ENCODE measurements around the gene TBX4.

TBX4 gene

DNA sequence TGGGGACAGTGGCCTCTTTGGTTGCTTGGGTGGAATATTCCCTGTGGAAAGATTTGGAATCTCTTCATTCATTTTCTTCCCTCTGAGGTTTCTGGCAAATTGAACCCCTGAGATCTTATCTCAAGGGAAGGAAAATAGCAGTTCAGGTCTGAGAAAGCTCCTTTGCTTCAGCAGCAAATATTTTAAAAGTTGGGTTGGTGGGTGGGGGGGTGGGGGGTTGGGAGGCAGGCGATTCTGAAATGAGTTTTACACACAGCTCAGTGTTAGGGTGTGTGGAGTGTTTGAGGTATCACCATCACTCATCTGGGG lies 45.7 kb upstream of the TBX4 start:
- Histone ChIP-seq H3K27ac (ENCODE audit: low read depth, low read length) (no peak overlapping the region), H3K36me3 (ENCODE audit: low read length) (no peaks in the 10 kb centered on the region), H3K27me3 (ENCODE audit: low read length) (no peaks in the 10 kb centered on the region), H3K4me2 (ENCODE audit: low read depth, low read length, poor library complexity, severe bottlenecking) (no peak overlapping the region), H4K20me1 (ENCODE audit: low read depth, low read length) (no peaks in the 10 kb centered on the region), H3K9me3 (ENCODE audit: insufficient read depth, low read length) (no peaks in the 10 kb centered on the region), H3K4me3 (ENCODE audit: insufficient read depth, low read length, poor library complexity, severe bottlenecking) (no peak overlapping the region), H3K9ac (ENCODE audit: low read length) (no peak overlapping the region), H3F3A (ENCODE audit: insufficient read depth) (no peaks in the 10 kb centered on the region), H3K79me2 (ENCODE audit: insufficient read depth, low read length) (no peaks in the 10 kb centered on the region), H2AFZ (ENCODE audit: low read depth, low read length, severe bottlenecking) (no peak overlapping the region), H3K9me2 (replicated peaks; ENCODE audit: insufficient read depth, low read length) (no peaks in the 10 kb centered on the region)
- no peak for TF ChIP-seq EZH2phosphoT487 (conservative IDR thresholded peaks at IDR 0.05; ENCODE audit: low read length)
- TF ChIP-seq, protein P1, sequence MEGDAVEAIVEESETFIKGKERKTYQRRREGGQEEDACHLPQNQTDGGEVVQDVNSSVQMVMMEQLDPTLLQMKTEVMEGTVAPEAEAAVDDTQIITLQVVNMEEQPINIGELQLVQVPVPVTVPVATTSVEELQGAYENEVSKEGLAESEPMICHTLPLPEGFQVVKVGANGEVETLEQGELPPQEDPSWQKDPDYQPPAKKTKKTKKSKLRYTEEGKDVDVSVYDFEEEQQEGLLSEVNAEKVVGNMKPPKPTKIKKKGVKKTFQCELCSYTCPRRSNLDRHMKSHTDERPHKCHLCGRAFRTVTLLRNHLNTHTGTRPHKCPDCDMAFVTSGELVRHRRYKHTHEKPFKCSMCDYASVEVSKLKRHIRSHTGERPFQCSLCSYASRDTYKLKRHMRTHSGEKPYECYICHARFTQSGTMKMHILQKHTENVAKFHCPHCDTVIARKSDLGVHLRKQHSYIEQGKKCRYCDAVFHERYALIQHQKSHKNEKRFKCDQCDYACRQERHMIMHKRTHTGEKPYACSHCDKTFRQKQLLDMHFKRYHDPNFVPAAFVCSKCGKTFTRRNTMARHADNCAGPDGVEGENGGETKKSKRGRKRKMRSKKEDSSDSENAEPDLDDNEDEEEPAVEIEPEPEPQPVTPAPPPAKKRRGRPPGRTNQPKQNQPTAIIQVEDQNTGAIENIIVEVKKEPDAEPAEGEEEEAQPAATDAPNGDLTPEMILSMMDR (IDR thresholded peaks at IDR 0.05; ENCODE audit: insufficient read depth, low read length, poor library complexity, severe bottlenecking): no peak

DNA sequence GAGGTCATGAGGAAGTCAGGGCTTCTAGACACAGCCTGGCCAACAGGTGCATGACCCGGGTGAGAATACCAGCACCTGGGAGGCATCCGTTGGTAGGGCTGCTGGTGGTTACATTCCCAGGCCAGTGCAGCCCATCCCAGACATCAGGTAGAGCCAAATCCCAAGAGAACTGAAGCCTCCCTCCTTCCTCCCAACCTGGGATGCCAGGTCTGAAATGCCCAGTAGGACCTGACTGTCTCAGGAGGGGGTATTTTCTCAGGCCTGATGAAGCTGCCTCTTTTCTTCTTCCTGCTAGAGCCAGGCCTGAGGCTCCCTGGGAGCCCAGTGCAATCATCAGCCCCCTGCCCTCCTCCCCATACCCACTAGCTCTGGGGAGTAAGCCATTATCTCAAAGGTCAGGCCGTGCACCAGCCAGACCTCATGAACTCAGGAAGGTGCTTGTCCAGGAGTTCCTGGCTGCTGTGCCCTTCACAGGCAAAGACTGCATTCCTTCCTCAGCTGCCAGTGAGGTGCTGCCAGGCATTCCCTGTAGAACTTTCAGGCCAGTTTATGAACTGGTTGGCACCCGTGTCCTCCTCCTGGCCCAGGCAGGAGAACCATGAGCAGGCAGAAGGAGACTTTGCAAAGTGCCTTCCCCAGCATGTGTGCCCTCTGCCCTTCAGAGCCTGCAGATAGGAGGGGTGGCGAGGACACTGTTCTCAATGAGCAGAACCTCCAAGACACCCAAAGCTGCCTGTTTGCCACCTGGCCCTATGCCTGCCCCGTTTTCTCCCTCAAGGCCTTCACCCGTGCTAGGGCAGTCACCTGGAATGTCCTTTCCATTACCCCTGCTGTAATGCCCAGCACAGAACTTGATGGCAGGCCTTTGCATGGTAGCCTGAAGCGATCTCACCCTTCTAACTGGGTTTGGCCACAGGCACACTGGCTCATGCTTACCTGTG lies 45.0 kb upstream of the TBX4 start:
- no peaks in the 10 kb centered on the region for H3K9me3 ChIP-seq (ENCODE audit: insufficient read depth, low read length)
- no peaks in the 10 kb centered on the region for H3F3A ChIP-seq (ENCODE audit: insufficient read depth)
- no peak overlapping the region for H3K9ac ChIP-seq (ENCODE audit: low read length)
- no peak overlapping the region for H3K4me2 ChIP-seq (ENCODE audit: low read depth, low read length, poor library complexity, severe bottlenecking)
- no peaks in the 10 kb centered on the region for H3K27me3 ChIP-seq (ENCODE audit: low read length)
- H3K36me3 ChIP-seq (ENCODE audit: low read length): no peaks in the 10 kb centered on the region
- no peak overlapping the region for H3K4me3 ChIP-seq (ENCODE audit: insufficient read depth, low read length, poor library complexity, severe bottlenecking)
- no peaks in the 10 kb centered on the region for H3K9me2 ChIP-seq (replicated peaks; ENCODE audit: insufficient read depth, low read length)
- no peak overlapping the region for H3K27ac ChIP-seq (ENCODE audit: low read depth, low read length)
- H4K20me1 ChIP-seq (ENCODE audit: low read depth, low read length): no peaks in the 10 kb centered on the region
- no peak for TF ChIP-seq EZH2phosphoT487 (conservative IDR thresholded peaks at IDR 0.05; ENCODE audit: low read length)
- TF ChIP-seq, protein P1 (IDR thresholded peaks at IDR 0.05; ENCODE audit: insufficient read depth, low read length, poor library complexity, severe bottlenecking): no peak
- H3K79me2 ChIP-seq (ENCODE audit: insufficient read depth, low read length): no peaks in the 10 kb centered on the region
- no peak overlapping the region for H2AFZ ChIP-seq (ENCODE audit: low read depth, low read length, severe bottlenecking)

DNA sequence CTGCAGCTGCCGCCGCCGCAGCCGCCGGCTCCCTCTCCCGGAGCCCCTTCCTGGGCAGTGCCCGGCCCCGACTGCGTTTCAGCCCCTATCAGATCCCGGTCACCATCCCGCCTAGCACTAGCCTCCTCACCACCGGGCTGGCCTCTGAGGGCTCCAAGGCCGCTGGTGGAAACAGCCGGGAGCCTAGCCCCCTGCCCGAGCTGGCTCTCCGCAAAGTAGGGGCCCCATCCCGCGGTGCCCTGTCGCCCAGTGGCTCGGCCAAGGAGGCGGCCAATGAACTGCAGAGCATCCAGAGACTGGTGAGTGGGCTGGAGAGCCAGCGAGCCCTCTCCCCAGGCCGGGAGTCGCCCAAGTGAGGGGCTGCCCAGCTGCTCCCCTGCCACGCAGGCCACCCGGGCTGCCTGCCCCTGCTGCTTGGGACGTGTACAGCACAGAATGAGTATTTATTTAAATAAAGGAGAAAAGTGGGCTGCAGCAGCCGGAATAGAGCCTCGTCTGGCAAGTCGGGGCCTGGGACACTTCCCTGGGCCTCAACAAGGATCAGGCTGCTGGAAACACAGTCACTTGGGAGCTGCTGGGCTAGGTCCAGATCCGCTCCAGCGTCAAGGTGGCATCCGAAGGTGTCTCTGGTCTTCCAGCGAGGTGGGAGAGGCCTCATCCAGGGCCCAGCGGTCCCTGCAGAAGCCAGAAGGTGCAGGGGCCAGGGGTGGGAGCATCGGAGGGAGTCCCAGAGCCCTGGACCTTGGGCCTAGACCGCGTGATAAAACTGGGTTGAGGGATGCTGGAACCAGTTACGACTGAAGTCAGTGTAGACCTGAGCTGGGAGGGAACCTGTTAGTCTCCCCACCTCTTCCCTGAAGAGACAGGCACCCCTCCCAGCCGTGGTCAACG lies 43.8 kb upstream of the TBX4 start:
- H3K4me2 ChIP-seq (ENCODE audit: low read depth, low read length, poor library complexity, severe bottlenecking): no peak overlapping the region

More for the DNA sequence above, 43.8 kb upstream of the TBX4 start:
- no peaks in the 10 kb centered on the region for H3K9me2 ChIP-seq (replicated peaks; ENCODE audit: insufficient read depth, low read length)
- H3K9me3 ChIP-seq (ENCODE audit: insufficient read depth, low read length): no peaks in the 10 kb centered on the region
- H3F3A ChIP-seq (ENCODE audit: insufficient read depth): no peaks in the 10 kb centered on the region
- no peak overlapping the region for H2AFZ ChIP-seq (ENCODE audit: low read depth, low read length, severe bottlenecking)
- H3K9ac ChIP-seq (ENCODE audit: low read length): no peak overlapping the region
- H3K27me3 ChIP-seq (ENCODE audit: low read length): no peaks in the 10 kb centered on the region
- H3K79me2 ChIP-seq (ENCODE audit: insufficient read depth, low read length): no peaks in the 10 kb centered on the region
- H3K36me3 ChIP-seq (ENCODE audit: low read length): no peaks in the 10 kb centered on the region
- no peak overlapping the region for H3K27ac ChIP-seq (ENCODE audit: low read depth, low read length)
- no peak overlapping the region for H3K4me3 ChIP-seq (ENCODE audit: insufficient read depth, low read length, poor library complexity, severe bottlenecking)
- no peak for TF ChIP-seq EZH2phosphoT487 (conservative IDR thresholded peaks at IDR 0.05; ENCODE audit: low read length)
- TF ChIP-seq, protein P1 (IDR thresholded peaks at IDR 0.05; ENCODE audit: insufficient read depth, low read length, poor library complexity, severe bottlenecking): no peak
- no peaks in the 10 kb centered on the region for H4K20me1 ChIP-seq (ENCODE audit: low read depth, low read length)
